Endothelial cell (in vitro differentiated cells): ENCODE data around the gene MT1G. TPM values are rescaled to one million over a fixed set of nuclear protein-coding genes. Genes with fewer than 3 reads are reported as not detected.

ENCODE experiments used
- DNase-seq: peaks from one replicate; pipeline ENCODE4 v3.0.0; 2021; ENCODE audit warnings: low spot score
- H3K27ac Mint-ChIP-seq: one replicate; pipeline ENCODE4 v1.8.0; 2021; ENCODE audit warnings: mixed read lengths, inconsistent platforms; ENCODE audit not compliant: unreplicated experiment
- H3K27me3 Mint-ChIP-seq: one replicate; pipeline ENCODE4 v1.8.0; 2021; ENCODE audit warnings: mild to moderate bottlenecking, moderate library complexity, mixed read lengths, inconsistent platforms; ENCODE audit not compliant: unreplicated experiment
- H3K36me3 Mint-ChIP-seq: one replicate; pipeline ENCODE4 v1.8.0; 2021; ENCODE audit warnings: mild to moderate bottlenecking, low read depth, mixed read lengths, inconsistent platforms; ENCODE audit not compliant: unreplicated experiment
- H3K4me1 Mint-ChIP-seq: one replicate; pipeline ENCODE4 v1.8.0; 2021; ENCODE audit warnings: mild to moderate bottlenecking, mixed read lengths, inconsistent platforms; ENCODE audit not compliant: unreplicated experiment
- H3K4me3 Mint-ChIP-seq: one replicate; pipeline ENCODE4 v1.8.0; 2021; ENCODE audit warnings: mild to moderate bottlenecking, mixed read lengths, inconsistent platforms; ENCODE audit not compliant: unreplicated experiment
- H3K9me3 Mint-ChIP-seq: one replicate; pipeline ENCODE4 v1.8.0; 2021; ENCODE audit warnings: mixed read lengths, inconsistent platforms; ENCODE audit not compliant: unreplicated experiment
- total RNA-seq: library from RNA; stranded (reverse); fragmentation: NEBNext Ultra II Directional; extraction: Animal tissue kit (Norgen Biotek cat#: 25700); gene quantifications from one replicate; pipeline ENCODE4 v1.2.1, GENCODE V29; 2021; ENCODE audit not compliant: unreplicated experiment
- TF ChIP-seq, protein P1 (sequence below): fragments of 200-600 bp; sonication (generic); IDR thresholded peaks from one replicate; pipeline ENCODE4 v1.5.0; 2021; ENCODE audit warnings: antibody characterized with exemption; ENCODE audit not compliant: unreplicated experiment

Gene MT1G
- total RNA-seq, 1 donor from 2014 or later = not detected

DNA sequence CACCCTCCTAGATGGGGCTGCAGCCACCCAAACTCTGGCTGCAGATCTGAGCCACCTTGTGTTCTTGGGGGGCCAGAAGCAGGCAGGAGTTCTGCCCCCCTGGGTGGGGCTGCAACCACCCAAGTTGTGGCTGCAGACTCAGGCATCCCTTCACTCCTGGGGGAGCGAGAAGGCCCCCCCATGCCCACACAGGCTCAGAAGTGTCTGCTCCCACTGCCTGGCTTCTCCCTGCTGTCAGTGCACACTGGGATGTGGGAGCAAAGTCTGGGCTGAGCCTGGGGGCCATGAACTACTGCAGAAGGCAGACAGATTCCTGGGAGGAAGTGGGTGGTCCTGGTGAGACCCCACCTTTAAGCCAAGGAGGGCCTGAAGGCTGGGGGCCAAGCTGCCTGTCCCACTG, 27.4 kb upstream of the MT1G start:
- H3K4me1 Mint-ChIP-seq = no peaks in the 10 kb centered on the region
- H3K27ac Mint-ChIP-seq = no peak overlapping the region
- TF ChIP-seq, protein P1, sequence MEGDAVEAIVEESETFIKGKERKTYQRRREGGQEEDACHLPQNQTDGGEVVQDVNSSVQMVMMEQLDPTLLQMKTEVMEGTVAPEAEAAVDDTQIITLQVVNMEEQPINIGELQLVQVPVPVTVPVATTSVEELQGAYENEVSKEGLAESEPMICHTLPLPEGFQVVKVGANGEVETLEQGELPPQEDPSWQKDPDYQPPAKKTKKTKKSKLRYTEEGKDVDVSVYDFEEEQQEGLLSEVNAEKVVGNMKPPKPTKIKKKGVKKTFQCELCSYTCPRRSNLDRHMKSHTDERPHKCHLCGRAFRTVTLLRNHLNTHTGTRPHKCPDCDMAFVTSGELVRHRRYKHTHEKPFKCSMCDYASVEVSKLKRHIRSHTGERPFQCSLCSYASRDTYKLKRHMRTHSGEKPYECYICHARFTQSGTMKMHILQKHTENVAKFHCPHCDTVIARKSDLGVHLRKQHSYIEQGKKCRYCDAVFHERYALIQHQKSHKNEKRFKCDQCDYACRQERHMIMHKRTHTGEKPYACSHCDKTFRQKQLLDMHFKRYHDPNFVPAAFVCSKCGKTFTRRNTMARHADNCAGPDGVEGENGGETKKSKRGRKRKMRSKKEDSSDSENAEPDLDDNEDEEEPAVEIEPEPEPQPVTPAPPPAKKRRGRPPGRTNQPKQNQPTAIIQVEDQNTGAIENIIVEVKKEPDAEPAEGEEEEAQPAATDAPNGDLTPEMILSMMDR = no peak
- no peak for DNase-seq
- H3K36me3 Mint-ChIP-seq = no peaks in the 10 kb centered on the region
- H3K4me3 Mint-ChIP-seq = no peak overlapping the region
- H3K9me3 Mint-ChIP-seq = no peaks in the 10 kb centered on the region
- H3K27me3 Mint-ChIP-seq = peaks cover 2% of the 10 kb centered on the region

DNA sequence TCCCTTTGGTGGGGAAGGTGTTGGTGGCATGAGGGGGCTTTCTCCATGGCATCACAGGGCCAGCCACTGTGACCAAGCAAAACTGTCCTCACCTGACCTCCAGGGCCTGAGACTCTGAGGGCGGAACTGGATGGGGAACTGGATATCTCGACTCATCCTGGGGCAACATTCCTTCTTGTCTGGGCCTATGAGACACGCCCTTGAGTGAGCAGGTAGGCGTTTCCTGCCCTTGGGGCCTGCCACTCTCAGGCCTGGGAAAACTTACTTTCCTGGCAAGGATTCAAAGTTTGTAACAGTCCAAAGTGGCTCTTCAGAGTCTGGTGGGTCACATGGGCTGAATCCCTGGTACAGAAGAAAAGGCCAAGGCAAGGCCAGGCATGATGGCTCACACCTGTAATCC, 24.0 kb upstream of the MT1G start:
- Mint-ChIP-seq H3K4me3 (no peak overlapping the region), H3K27ac (no peak overlapping the region), H3K27me3 (peaks cover 7% of the 10 kb centered on the region), H3K4me1 (no peaks in the 10 kb centered on the region), H3K9me3 (no peaks in the 10 kb centered on the region), H3K36me3 (no peaks in the 10 kb centered on the region)
- no peak for DNase-seq
- TF ChIP-seq, protein P1 = no peak

DNA sequence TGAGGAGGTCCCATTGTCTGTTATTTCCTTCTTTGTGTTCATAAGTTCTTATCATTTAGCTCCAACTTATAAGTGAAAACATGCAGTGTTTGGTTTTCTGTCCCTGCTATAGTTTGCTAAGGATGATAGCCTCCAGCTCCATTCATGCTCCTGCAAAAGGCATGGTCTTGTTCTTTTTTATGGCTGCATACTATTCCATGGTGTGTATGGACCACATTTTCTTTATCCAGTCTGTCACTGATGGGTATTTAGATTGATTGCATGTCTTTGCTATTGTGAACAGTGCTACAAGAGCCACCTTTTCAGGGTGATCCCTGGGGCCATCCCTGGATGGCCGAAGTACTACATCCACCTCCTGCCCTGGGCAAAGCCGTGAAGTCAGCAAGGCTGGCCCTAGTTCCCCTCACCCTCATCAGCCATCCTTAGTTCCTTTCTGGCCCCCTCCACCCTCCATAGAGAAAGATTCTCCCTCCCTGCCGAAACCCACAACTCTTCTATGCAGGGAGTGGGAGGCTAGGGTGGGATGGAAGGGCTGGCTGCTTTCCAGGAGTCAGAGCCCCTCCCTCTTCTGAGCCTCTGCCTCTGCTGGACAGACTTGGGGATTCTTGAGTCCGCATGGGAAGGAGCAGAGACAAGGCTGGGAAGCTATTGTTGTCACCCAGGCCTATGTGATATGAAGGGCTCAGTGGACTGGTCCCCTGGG, 22.7 kb upstream of the MT1G start:
- TF ChIP-seq, protein P1 = no peak
- H3K4me3 Mint-ChIP-seq = no peak overlapping the region
- peaks cover 8% of the 10 kb centered on the region for H3K27me3 Mint-ChIP-seq
- no peak for DNase-seq
- H3K36me3 Mint-ChIP-seq = peaks cover 4% of the 10 kb centered on the region
- H3K9me3 Mint-ChIP-seq = no peaks in the 10 kb centered on the region
- no peaks in the 10 kb centered on the region for H3K4me1 Mint-ChIP-seq
- no peak overlapping the region for H3K27ac Mint-ChIP-seq

DNA sequence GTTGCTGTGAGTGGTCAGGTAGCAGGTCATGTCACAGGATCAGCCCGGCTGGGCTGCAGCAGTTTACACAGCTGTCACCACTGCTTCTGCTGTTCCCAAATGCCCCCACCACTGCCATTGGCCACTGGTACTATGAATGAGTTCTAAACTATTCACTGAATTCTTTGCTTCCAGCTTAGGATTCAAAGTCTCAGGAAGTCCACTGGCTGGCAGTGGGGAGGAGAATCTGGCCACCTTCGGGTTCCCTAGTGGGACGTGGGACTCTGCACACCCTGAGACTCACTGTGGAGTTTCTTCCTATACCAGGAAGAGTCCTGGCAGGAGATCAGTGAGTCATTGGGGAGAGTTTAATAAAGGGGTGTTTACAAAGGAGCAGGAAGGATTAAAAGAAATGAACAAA, 21.3 kb upstream of the MT1G start:
- TF ChIP-seq, protein P1 = no peak
- H3K27ac Mint-ChIP-seq = no peak overlapping the region
- peaks cover 4% of the 10 kb centered on the region for H3K36me3 Mint-ChIP-seq
- H3K9me3 Mint-ChIP-seq = no peaks in the 10 kb centered on the region
- H3K4me1 Mint-ChIP-seq = no peaks in the 10 kb centered on the region
- no peak overlapping the region for H3K4me3 Mint-ChIP-seq
- DNase-seq = no peak
- H3K27me3 Mint-ChIP-seq = peaks cover 8% of the 10 kb centered on the region

DNA sequence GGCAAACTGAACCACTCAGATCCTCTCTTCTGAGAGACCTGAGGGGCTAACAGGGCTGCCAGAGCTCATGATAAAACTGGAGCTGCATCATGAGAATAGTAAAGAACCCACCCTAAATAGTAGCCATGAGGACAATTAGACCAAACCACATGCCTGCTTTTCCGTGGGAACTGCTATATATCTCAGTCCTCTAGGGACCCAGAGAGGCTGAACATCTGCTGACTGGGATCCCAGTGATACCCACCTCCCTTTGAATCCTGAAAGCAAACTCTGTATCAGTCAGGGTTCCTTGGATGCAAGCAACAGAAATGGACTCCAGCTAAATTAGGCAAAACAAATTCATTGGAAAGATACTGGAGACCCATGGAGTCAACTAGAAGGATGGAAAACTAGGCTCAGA, 20.9 kb upstream of the MT1G start:
- Mint-ChIP-seq H3K4me1 (no peaks in the 10 kb centered on the region), H3K27me3 (peaks cover 8% of the 10 kb centered on the region), H3K27ac (no peak overlapping the region), H3K9me3 (no peaks in the 10 kb centered on the region), H3K4me3 (no peak overlapping the region), H3K36me3 (peaks cover 4% of the 10 kb centered on the region)
- TF ChIP-seq, protein P1 = no peak
- no peak for DNase-seq
